HCT116 (cell line): Measurements from ENCODE around the gene EPHA10. TPM values are rescaled to one million over a fixed set of nuclear protein-coding genes. Genes with fewer than 3 reads are reported as not detected.

Experiments used
- ATAC-seq: fragments of 200-7000 bp; cut with Tn5 transposase; 2 replicates; pipeline ENCODE4 v1.9.1; 2020; ENCODE audit warnings: mild to moderate bottlenecking, moderate library complexity
- BruUV-seq: library from RNA; stranded (reverse); fragments of 400-500 nt; replicated peaks from 2 replicates; lab custom pipeline; 2021; lab: Mats Ljungman, UMichigan
- CTCF ChIA-PET: fragments of 300-600 bp; sonication (Branson Sonifier 250); formaldehyde crosslinking; loops from one replicate; lab custom pipeline; 2021; ENCODE audit warnings: antibody characterized with exemption; lab: Charles Lee
- POLR2A ChIA-PET: fragments of 300-600, 350-600 bp; sonication (Branson Sonifier 250); formaldehyde crosslinking; loops from one replicate; lab custom pipeline; 2021; ENCODE audit warnings: antibody characterized with exemption; lab: Charles Lee
- RAD21 ChIA-PET, 2 experiments: fragments of 300-600 bp; sonication (Branson Sonifier 250); formaldehyde crosslinking; loops; one replicate each; lab custom pipeline; 2023; ENCODE audit warnings: low total read pairs in 2 of 2; ENCODE audit not compliant: uncharacterized antibody in 2 of 2, unreplicated experiment in 2 of 2, low non-redundant PET in 1 of 2; lab: Charles Lee
- DNase-seq: peaks from one replicate; pipeline ENCODE4 v3.0.0-alpha.2; 2010; ENCODE audit warnings: low read depth, low spot score
- H2AFZ ChIP-seq: fragments of 200-600 bp; shearing (Covaris generic), sonication (generic); 2 replicates; pipeline ENCODE4 v1.6.1; 2017; ENCODE audit warnings: low read depth, mixed run types, mixed read lengths, antibody characterized with exemption, low read length; ENCODE audit not compliant: poor library complexity, severe bottlenecking
- H3K27ac ChIP-seq: 2 replicates; pipeline ENCODE4 v1.5.1; 2012; ENCODE audit warnings: low read depth, low read length
- H3K27me3 ChIP-seq: fragments of 200-600 bp; sonication (generic); 2 replicates; pipeline ENCODE4 v1.6.1; 2016; ENCODE audit warnings: mixed run types, low read length, mixed read lengths; ENCODE audit not compliant: insufficient read depth
- H3K36me3 ChIP-seq, 2 experiments: fragments of 200-500 bp in 1 of 2; fragments of 200-600 bp in 1 of 2; sonication (Bioruptor generic) in 1 of 2; sonication (generic) in 1 of 2; 2 replicates each; pipeline versions ENCODE4 v1.5.1 to v1.6.1; 2014 to 2016; ENCODE audit warnings: low read length in 2 of 2, inconsistent platforms in 1 of 2, mixed read lengths in 1 of 2, mixed run types in 1 of 2; ENCODE audit not compliant: insufficient read depth in 2 of 2, control insufficient read depth in 1 of 2
- H3K4me1 ChIP-seq, 2 experiments: fragments of 200-600 bp in 1 of 2; sonication (generic) in 1 of 2; 2 replicates each; pipeline versions ENCODE4 v1.5.1 to v1.6.1; 2012 to 2017; ENCODE audit warnings: low read length in 2 of 2, inconsistent platforms in 1 of 2, mild to moderate bottlenecking in 1 of 2, mixed read lengths in 1 of 2, mixed run types in 1 of 2, moderate library complexity in 1 of 2; ENCODE audit not compliant: insufficient read depth in 2 of 2, control insufficient read depth in 1 of 2
- H3K4me2 ChIP-seq: fragments of 200-600 bp; sonication (generic); 2 replicates; pipeline ENCODE4 v1.6.1; 2017; ENCODE audit warnings: mixed run types, low read length, mixed read lengths
- H3K4me3 ChIP-seq, 2 experiments: fragments of 200-600 bp in 1 of 2; sonication (generic) in 1 of 2; replicated peaks in 1 of 2; 2 replicates each; pipeline ENCODE4 v1.5.1; 2011 to 2016; ENCODE audit warnings: low read length in 2 of 2, control low read depth in 1 of 2, low read depth in 1 of 2, mild to moderate bottlenecking in 1 of 2, mixed read lengths in 1 of 2, mixed run types in 1 of 2
- H3K79me2 ChIP-seq: fragments of 200-600 bp; sonication (generic); 2 replicates; pipeline ENCODE4 v1.6.1; 2017; ENCODE audit warnings: mild to moderate bottlenecking, mixed run types, low read length, moderate library complexity, mixed read lengths; ENCODE audit not compliant: insufficient read depth
- H3K9ac ChIP-seq: fragments of 200-600 bp; sonication (generic); 2 replicates; pipeline ENCODE4 v1.6.1; 2016; ENCODE audit warnings: low read length, mixed read lengths
- H3K9me2 ChIP-seq: fragments of 200-600 bp; sonication (generic), shearing (Covaris generic); 2 replicates; pipeline ENCODE4 v1.6.1; 2017; ENCODE audit warnings: mixed run types, mild to moderate bottlenecking, moderate library complexity; ENCODE audit not compliant: insufficient read depth
- H3K9me3 ChIP-seq, 2 experiments: fragments of 200-500 bp in 1 of 2; fragments of 200-600 bp in 1 of 2; sonication (Bioruptor generic) in 1 of 2; sonication (generic) in 1 of 2; 2 replicates each; pipeline ENCODE4 v1.6.1; 2014 to 2017; ENCODE audit warnings: low read length in 2 of 2, mixed read lengths in 2 of 2, inconsistent platforms in 1 of 2, low read depth in 1 of 2, mild to moderate bottlenecking in 1 of 2, mixed run types in 1 of 2, moderate library complexity in 1 of 2; ENCODE audit not compliant: control insufficient read depth in 1 of 2, insufficient read depth in 1 of 2
- H4K20me1 ChIP-seq: fragments of 200-600 bp; sonication (generic), shearing (Covaris generic); 2 replicates; pipeline ENCODE4 v1.6.1; 2017; ENCODE audit warnings: mixed run types, mild to moderate bottlenecking, moderate library complexity; ENCODE audit not compliant: insufficient read depth
- EGR1 ChIP-seq: IDR thresholded peaks from 2 replicates; pipeline ENCODE4 v1.6.1; 2012; ENCODE audit warnings: low read depth
- ELF1 ChIP-seq: IDR thresholded peaks from 2 replicates; pipeline ENCODE4 v1.6.1; 2012; ENCODE audit warnings: low read depth, borderline replicate concordance
- FOSL1 ChIP-seq: IDR thresholded peaks from 2 replicates; pipeline ENCODE4 v1.6.1; 2012; ENCODE audit warnings: low read depth
- JUND ChIP-seq: IDR thresholded peaks from 2 replicates; pipeline ENCODE4 v1.6.1; 2012
- POLR2AphosphoS5 ChIP-seq: IDR thresholded peaks from 2 replicates; pipeline ENCODE4 v1.6.1; 2011; ENCODE audit warnings: mild to moderate bottlenecking, low read depth, low read length, moderate library complexity
- SIN3A ChIP-seq: IDR thresholded peaks from 2 replicates; pipeline ENCODE4 v1.6.1; 2012; ENCODE audit warnings: low read depth
- YY1 ChIP-seq: IDR thresholded peaks from 2 replicates; pipeline ENCODE4 v1.6.1; 2011; ENCODE audit warnings: low read length, low read depth, moderate library complexity, mild to moderate bottlenecking; ENCODE audit not compliant: insufficient replicate concordance; ENCODE audit errors: extremely low read depth
- ZBTB33 ChIP-seq: IDR thresholded peaks from 2 replicates; pipeline ENCODE4 v1.6.1; 2011; ENCODE audit warnings: mild to moderate bottlenecking, low read length, moderate library complexity; ENCODE audit not compliant: insufficient replicate concordance; ENCODE audit errors: extremely low read depth
- ZFX ChIP-seq: fragments of 450-650 bp; IDR thresholded peaks from 2 replicates; pipeline ENCODE4 v1.6.1; 2017
- intact Hi-C: fragments of 100-400 bp; cut with micrococcal nuclease; formaldehyde crosslinking; loops from 2 replicates; pipeline ENCODE4 v1.10.0; 2022
- total RNA-seq: library from RNA; stranded (reverse); gene quantifications from one replicate; pipeline ENCODE4 v1.2.1, GENCODE V29; 2021; ENCODE audit not compliant: unreplicated experiment

Gene EPHA10
- total RNA-seq, 1 experiment from 2014 or later = 6.5 TPM

GRCh38 chr1:37716321-37716720 lies 48.6 kb downstream of the EPHA10 start (continued):
- TF ChIP-seq POLR2AphosphoS5 = no peak
- no peak for TF ChIP-seq YY1
- TF ChIP-seq ELF1 = no peak
- TF ChIP-seq JUND = no peak
- TF ChIP-seq EGR1 = no peak
- TF ChIP-seq, all 23 proteins: peak for 0

- no peak for TF ChIP-seq ZBTB33
- no peak for TF ChIP-seq POLR2AphosphoS5
- no peak for TF ChIP-seq JUND
- TF ChIP-seq SIN3A = no peak
- TF ChIP-seq ZFX = no peak
- TF ChIP-seq FOSL1 = no peak
- TF ChIP-seq, all 23 proteins: peak for 0
Observed at GRCh38 chr1:37714689-37715088, 50.2 kb downstream of the EPHA10 start.

More at GRCh38 chr1:37714689-37715088, 50.2 kb downstream of the EPHA10 start:
- ChIA-PET POLR2A (no interaction called here), CTCF (no interaction called here), RAD21 (no interaction called here)
- Histone ChIP-seq H3K27me3 (no peaks in the 10 kb centered on the region), H3K4me3 (no peak overlapping the region), H2AFZ (no peak overlapping the region), H4K20me1 (no peaks in the 10 kb centered on the region), H3K9me3 (no peaks in the 10 kb centered on the region), H3K36me3 (peaks cover 7 to 9% of the 10 kb centered on the region in 2 experiments; a peak in 3 of 4 replicates), H3K9ac (no peak overlapping the region), H3K79me2 (no peaks in the 10 kb centered on the region), H3K4me2 (no peak overlapping the region), H3K4me1 (no peaks in the 10 kb centered on the region), H3K9me2 (no peaks in the 10 kb centered on the region), H3K27ac (no peak overlapping the region)
- intact Hi-C loops = no loop called here
- DNase-seq = no peak
- no TSS peak for BruUV-seq
- ATAC-seq = no peak
